ENCODE data around the gene TTC32.

The TTC32 gene

GRCh38 chr2:19854596-19855541 is 46.9 kb downstream of the TTC32 start:
- no peak for DNase-seq (ENCODE audit: low read depth in 1 of 2, low spot score in 1 of 2)

DNA sequence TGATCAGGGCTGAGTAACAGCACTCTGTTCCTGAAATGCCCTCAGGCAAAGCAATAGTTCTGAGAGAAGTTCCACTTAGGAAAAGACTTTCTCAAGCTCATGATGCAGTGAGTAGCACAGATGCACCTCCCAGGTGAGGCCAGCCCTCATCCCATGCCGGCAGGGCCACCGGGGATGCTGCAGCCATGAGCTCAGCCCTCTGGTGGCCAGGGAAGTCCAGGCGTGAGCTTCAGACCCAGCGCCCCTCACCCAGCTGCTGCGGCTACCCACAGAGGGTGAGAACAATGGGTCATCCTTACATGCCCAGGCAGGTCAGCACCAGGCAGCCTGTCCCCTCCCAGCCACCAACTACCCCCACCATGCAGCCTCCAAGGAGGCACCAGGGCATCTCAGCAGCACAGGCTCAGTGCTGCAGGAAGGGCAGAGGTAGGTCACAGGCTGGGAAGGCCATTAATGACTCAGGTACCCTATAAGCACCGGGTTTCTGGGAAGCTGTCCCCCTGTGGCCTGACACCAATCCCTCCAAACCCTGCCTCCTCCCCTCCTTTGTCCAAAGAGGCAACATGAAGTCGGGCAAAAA is 50.6 kb downstream of the TTC32 start:
- no peak for DNase-seq (ENCODE audit: low read depth in 1 of 2, low spot score in 1 of 2)

GRCh38 chr2:19850056-19851050 is 51.4 kb downstream of the TTC32 start:
- no peak for DNase-seq (ENCODE audit: low read depth in 1 of 2, low spot score in 1 of 2)

DNA sequence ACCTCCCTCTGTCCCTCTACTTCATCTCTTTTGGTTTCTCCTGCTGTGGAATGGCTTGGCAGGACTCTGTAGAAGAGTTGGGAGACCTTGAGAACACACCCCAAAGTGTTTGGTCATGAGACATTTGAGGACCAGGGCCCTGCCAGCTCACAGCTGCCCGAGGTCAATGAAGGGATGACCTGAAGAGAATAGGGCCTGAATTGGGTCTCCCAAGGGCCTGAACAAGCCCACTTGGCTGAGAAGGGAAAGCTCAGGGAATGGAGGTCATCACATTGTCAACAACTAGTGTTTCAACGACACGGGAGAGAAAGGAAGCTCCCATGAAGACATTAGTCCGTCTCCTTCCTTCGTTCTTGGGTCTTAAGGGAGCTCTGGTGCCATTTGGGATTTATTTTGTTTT is 52.8 kb downstream of the TTC32 start:
- no peak for DNase-seq (ENCODE audit: low read depth in 1 of 2, low spot score in 1 of 2)

DNA sequence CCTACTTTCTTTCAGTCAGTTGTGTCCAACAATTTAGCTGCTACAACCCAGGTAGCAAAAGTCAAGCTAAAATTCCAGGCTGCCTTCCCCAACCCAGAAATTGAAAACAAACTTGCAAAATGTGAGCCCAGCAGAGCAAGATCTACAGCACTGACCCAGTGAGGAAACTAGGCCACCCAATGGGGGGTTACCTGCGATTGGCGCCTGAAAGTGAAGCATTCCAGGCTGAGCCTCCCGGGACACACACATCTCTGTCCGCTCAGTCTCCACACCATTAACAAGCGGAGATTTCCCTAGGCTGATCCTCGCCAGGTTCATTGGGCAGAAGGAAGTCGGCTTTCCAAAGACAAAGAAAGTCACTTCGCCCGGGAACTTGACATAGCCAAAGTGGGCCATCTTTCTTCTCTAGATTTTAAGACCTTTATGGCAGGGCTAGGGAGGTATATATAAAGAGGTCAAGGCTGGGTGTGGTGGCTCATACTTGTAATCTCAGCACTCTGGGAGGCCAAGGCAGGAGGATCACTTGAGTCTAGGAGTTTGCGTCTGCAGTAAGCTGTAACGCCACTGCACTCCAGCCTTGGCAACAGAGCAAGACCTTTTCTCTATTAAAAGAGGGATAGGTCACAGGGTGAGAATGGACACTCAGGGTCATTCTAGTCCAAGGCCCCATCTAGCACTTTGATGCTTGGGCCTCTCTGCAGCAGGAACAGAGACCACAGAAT is 53.6 kb downstream of the TTC32 start:
- no peak for DNase-seq (ENCODE audit: low read depth in 1 of 2, low spot score in 1 of 2)

GRCh38 chr2:19847486-19847885 is 54.3 kb downstream of the TTC32 start:
- DNase-seq (ENCODE audit: low read depth in 1 of 2, low spot score in 1 of 2) = no peak
